Glomerular endothelial cell (primary cell): Measurements from ENCODE around the gene LSR. TPM values are rescaled to one million over a fixed set of nuclear protein-coding genes. Genes with fewer than 3 reads are reported as not detected.

Source experiments
- DNase-seq: peaks from one replicate; pipeline ENCODE4 v3.0.0-alpha.2; 2011; ENCODE audit warnings: low read depth, low spot score; ENCODE audit errors: extremely low read depth
- total RNA-seq: library from RNA; depleted of rRNA; stranded (reverse); fragments of >200 nt; gene quantifications from 2 replicates; pipeline ENCODE4 v1.2.3, GENCODE V29; 2015

The LSR gene
- total RNA-seq, 1 donor from 2014 or later = 1.6 TPM

DNA sequence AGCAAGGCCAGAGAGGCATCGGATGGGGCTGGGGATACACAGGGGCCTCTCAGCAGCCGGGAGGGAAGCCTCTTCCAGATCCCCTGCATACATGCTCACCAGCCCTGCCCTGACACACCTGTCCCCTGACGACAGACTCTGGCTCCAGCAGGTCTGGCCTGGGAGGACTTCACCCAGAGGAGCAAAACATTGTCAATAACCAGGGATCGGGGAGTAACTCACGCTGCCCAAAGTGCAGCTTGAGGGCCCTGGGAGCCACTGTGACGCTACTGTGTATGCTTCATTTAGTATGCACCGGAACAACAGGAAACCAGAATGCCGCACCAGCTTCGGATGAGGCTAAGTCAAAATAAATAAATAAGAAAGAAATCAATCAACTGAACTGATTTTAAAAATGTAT is 67.8 kb downstream of the LSR start:
- DNase-seq = no peak

Other genes starting within 250 kb of the LSR start
- 61.2 and 127 TPM in 2 replicates for gene GRAMD1A, start 248.7 kb upstream of the LSR start, total RNA-seq
- 4.7 and 21.2 TPM in 2 replicates for gene SCN1B, start 218.5 kb upstream of the LSR start, total RNA-seq
- not detected in 2 replicates for gene HPN, start 207.3 kb upstream of the LSR start, total RNA-seq
- not detected in 2 replicates for gene FXYD3, start 133.2 kb upstream of the LSR start, total RNA-seq
- gene LGI4, start 113.9 kb upstream of the LSR start, total RNA-seq = not detected in 2 replicates
- not detected in 2 replicates for gene FXYD1, start 110.2 kb upstream of the LSR start, total RNA-seq
- gene FXYD7, start 105.7 kb upstream of the LSR start, total RNA-seq = not detected in 2 replicates
- gene FXYD5, start 94.3 kb upstream of the LSR start, total RNA-seq = 105 and 166 TPM in 2 replicates
- gene FAM187B, start 20.3 kb upstream of the LSR start, total RNA-seq = not detected in 2 replicates
- gene USF2, start 20.0 kb downstream of the LSR start, total RNA-seq = 73.1 and 80.6 TPM in 2 replicates
- gene HAMP, start 33.5 kb downstream of the LSR start, total RNA-seq = 0.06 TPM in 1 of 2 replicates, not detected in the other
- 0.68 TPM in 1 of 2 replicates, not detected in the other for gene MAG, start 43.2 kb downstream of the LSR start, total RNA-seq
- gene CD22, start 80.2 kb downstream of the LSR start, total RNA-seq = 0.29 and 1.8 TPM in 2 replicates
- not detected in 2 replicates for gene FFAR1, start 98.9 kb downstream of the LSR start, total RNA-seq
- gene FFAR3, start 109.5 kb downstream of the LSR start, total RNA-seq = not detected in 2 replicates
- gene GPR42, start 122.1 kb downstream of the LSR start, total RNA-seq = not detected in 2 replicates
- gene FFAR2, start 199.3 kb downstream of the LSR start, total RNA-seq = not detected in 2 replicates
- gene KRTDAP, start 241.5 kb downstream of the LSR start, total RNA-seq = not detected in 2 replicates